ENCODE data around the gene APCDD1L.

DNA sequence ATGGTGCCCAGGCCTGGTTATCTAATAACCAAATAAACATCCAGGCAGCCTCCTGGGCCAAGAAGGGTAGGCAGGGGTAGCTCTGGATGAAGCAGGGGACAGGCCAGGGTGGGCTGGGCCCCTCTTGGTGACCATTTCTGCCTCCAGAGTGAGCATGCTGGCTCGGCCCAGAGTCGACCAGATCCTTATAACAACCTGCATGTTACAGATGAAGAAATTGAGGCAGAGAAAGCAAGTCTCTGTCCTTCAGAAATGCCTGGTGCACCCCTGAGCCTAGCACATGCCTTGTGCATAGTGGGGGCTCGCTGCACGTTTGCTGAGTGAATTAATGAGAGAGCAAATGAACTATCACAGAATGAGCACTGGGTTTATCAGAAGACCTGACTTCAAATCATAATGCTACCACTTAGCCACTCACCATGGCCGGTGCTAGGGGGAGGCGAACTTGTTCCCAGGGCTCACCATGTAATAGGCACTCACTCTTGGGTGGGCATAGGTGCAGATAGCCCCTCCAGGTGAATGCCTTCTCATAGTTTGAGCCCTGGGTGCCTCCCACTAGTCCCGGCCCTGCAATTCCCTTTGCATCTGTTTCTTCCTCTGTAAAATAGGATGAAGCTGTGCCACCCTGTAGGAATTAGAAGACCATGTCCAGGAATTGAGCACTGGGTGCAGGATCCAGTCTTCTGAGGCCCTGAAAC is 3.8 kb upstream of the APCDD1L start:
- no peak for TF ChIP-seq EZH2 (IDR thresholded peaks at IDR 0.05)
- no peak for TF ChIP-seq POLR2AphosphoS5 (IDR thresholded peaks at IDR 0.05; ENCODE audit: borderline replicate concordance, low read depth, low read length)
- no peak for TF ChIP-seq FOXP2 (optimal IDR thresholded peaks at IDR 0.05; ENCODE audit: control extremely low read depth, extremely low read length, insufficient read depth)
